NCI-H2196 treated with DMSO at 0.1 percent for 48 hours (cell line): ENCODE measurements around the gene LRIT2.

Experiments used
- DNase-seq: peaks from one replicate; lab custom pipeline; 2025; ENCODE audit not compliant: unreplicated experiment; lab: John Stamatoyannopoulos, UW

Gene LRIT2

GRCh38 chr10:84244651-84245270 lies 19.4 kb upstream of the LRIT2 start, which contains the start of gene RGR:
Gene RGR (plus strand): TSS chr10:84245053. CDS start chr10:84245091, 38 bp downstream.
- peak; percentile 2 for DNase-seq

- DNase-seq = no peak
Observed at GRCh38 chr10:84243759-84244158, 18.4 kb upstream of the LRIT2 start.

- no peak for DNase-seq
Observed at GRCh38 chr10:84241185-84241790, 15.9 kb upstream of the LRIT2 start, which contains the start of gene LRIT1. Gene LRIT1 (minus strand): TSS chr10:84241546. CDS start chr10:84241439, 107 bp downstream.

GRCh38 chr10:84238909-84239308 lies 13.6 kb upstream of the LRIT2 start:
- DNase-seq = no peak

- no peak for DNase-seq
Observed at GRCh38 chr10:84237199-84238051, 12.1 kb upstream of the LRIT2 start.

DNA sequence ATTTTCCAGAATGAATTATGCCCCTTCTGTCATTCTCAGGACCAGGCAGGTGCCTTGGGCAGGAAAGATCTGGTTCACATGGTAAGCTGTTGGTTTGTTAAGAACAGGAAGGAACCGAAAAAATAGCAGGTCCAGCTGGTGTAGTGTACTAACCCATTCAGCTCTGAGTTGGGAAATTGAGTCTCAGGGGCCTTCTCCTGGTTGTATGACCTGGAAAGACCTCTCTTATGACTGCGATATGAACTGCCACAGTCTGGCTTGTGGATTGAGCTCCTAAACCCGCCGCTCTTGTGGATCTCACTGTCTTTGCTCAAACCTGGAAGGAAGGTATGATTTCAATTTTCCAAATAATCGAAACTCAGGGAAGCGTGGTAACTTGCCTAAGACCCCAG lies 11.5 kb upstream of the LRIT2 start:
- no peak for DNase-seq

GRCh38 chr10:84235096-84235495 lies 9.8 kb upstream of the LRIT2 start:
- no peak for DNase-seq

DNA sequence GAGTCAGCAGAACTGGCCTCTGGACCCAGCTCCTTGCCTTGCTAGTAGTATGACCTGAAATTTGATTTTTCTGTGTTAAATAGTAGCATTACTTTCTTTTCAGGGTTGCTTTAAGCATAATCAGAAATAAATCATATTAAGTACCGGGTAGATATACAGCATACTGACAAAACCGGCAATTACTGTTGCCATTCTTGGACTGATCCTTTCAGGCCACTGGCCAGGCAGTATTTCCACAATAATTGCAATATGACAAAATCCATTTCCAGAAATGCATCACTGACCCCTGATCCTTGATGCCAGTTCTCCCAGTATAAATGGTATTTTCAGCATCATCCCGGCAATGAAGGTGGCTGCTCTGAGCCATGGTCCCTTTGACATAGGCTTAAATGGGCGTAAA lies 9.1 kb upstream of the LRIT2 start:
- DNase-seq = no peak

DNA sequence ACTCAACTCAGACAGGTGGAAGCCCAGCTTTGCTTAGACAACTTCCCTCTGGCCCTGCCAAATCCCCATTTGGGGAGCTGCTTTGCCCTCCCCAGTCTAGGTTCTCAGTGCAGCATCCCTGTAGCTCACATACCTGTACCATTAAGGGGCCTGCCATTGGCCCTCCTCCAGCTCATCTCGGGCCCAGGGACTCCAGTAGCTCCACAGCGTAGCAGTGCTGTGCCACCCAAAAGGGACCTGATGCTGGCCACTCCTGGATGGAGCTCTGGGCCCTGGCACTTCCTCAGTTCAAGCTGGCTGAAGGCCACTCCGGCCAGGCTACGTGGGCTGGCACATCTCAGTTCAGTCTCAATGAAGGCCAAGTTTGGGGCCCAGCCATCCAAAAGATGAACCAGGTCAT lies 8.6 kb upstream of the LRIT2 start:
- DNase-seq = no peak

DNA sequence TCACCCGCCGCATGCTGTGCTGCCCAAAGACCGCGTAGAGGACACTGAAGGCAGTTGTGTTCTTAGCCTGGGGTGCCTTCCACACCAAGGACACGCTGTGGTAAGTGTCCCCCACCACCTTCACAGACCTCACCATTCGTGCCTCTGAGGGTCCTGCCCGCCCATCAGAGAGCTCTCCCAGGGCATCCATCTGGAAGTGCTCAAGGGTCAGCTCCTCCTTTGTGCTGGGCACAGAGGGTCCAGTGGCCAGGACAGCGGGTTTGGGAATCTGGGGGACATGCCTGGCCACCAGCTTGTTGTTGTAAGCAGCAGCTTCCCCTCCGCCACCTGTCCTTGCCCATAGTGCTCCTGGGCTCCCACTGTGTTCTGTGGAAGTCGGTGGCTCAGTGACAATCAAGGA lies 7.0 kb upstream of the LRIT2 start:
- no peak for DNase-seq

DNA sequence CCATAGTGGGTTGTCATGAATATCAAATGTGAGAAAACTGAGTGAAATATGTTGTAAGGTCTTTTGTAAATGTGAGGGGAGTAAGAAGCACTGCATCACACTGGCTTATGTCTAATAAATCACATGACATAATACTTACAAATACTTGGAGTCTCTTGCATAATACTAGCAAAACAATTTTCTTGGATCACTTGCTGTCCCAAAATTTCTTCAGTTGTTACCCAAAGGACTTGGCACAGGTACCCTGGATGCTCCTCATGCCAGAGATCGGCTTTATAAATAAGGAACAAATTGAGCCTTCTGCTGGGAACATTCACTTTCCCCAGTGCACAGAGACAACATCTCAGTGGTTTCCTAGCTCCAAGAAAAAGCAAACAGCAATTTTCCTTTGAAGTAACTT lies 5.0 kb upstream of the LRIT2 start:
- no peak for DNase-seq

GRCh38 chr10:84227810-84228209 lies 2.5 kb upstream of the LRIT2 start:
- no peak for DNase-seq

DNA sequence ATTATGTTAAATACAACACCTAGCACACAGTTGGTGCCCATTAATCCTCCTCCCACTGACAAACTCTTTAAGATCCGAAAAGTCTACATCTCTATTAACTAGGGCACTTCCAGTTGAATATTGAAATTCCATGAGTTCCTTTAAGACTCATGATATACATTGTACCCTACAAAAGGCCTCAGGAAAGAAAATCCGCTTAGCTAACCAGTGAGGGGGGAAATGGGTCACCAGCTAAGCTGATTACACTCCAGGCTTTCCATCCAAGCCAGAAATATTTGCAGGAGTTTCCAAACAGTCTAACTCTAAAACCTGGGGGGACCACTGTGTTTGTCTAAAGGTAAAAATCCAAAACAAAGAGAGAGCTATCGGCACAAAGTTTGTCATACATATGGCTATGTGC lies 1.3 kb upstream of the LRIT2 start:
- no peak for DNase-seq

GRCh38 chr10:84224411-84225028 lies 824 bp downstream of the LRIT2 start:
- DNase-seq = no peak

GRCh38 chr10:84221916-84222315 lies 3.4 kb downstream of the LRIT2 start:
- no peak for DNase-seq

- no peak for DNase-seq
Observed at GRCh38 chr10:84217746-84218145, 7.6 kb downstream of the LRIT2 start.

GRCh38 chr10:84216834-84217233 lies 8.5 kb downstream of the LRIT2 start:
- DNase-seq = no peak

GRCh38 chr10:84214612-84215235 lies 10.6 kb downstream of the LRIT2 start:
- DNase-seq = no peak

DNA sequence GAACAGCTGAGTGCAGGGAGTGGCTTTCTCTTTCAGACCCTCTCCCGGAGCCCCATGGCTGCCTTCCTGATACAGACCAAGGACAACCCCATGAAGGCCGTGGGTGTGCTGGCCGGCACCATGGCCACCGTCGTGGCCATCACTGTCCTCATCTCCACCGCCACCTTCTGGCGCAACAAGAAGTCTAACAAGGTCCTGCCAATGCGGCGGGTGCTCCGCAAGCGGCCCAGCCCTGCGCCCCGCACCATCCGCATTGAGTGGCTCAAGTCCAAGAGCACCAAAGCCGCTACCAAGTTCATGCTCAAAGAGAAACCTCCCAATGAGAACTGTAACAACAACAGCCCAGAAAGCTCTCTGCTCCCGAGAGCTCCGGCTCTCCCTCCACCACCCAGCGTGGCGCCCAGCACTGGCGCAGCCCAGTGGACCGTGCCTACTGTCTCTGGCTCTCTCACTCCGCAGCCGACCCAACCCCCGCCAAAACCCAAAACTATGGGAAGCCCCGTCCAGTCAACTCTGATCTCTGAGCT lies 11.2 kb downstream of the LRIT2 start:
- no peak for DNase-seq

- no peak for DNase-seq
Observed at GRCh38 chr10:84213076-84213475, 12.3 kb downstream of the LRIT2 start.

GRCh38 chr10:84212014-84212413 lies 13.3 kb downstream of the LRIT2 start:
- DNase-seq = no peak
